Osteoblast (primary cell): ENCODE measurements around the gene SLCO1A2. TPM values are rescaled to one million over a fixed set of nuclear protein-coding genes. Genes with fewer than 3 reads are reported as not detected.

Source experiments
- DNase-seq: peaks from one replicate; pipeline ENCODE4 v3.0.0; 2011; ENCODE audit warnings: low spot score, mixed read lengths; ENCODE audit not compliant: insufficient read length; ENCODE audit errors: missing footprints
- H2AFZ ChIP-seq: 2 replicates; pipeline ENCODE4 v1.6.0; 2011; ENCODE audit warnings: mild to moderate bottlenecking, low read length
- H3K27ac ChIP-seq: 2 replicates; pipeline ENCODE4 v1.5.1; 2011; ENCODE audit warnings: mild to moderate bottlenecking, low read depth, low read length, moderate library complexity
- H3K27me3 ChIP-seq: 2 replicates; pipeline ENCODE4 v1.6.0; 2012; ENCODE audit warnings: mild to moderate bottlenecking, control low read depth, inconsistent platforms, low read length, moderate library complexity; ENCODE audit not compliant: insufficient read depth
- H3K36me3 ChIP-seq: 2 replicates; pipeline ENCODE4 v1.5.1; 2011; ENCODE audit warnings: mild to moderate bottlenecking, low read length, control low read depth, moderate library complexity; ENCODE audit not compliant: insufficient read depth
- H3K4me1 ChIP-seq: 2 replicates; pipeline ENCODE4 v1.5.1; 2011; ENCODE audit warnings: mild to moderate bottlenecking, low read length, control low read depth, moderate library complexity; ENCODE audit not compliant: insufficient read depth
- H3K4me2 ChIP-seq: 2 replicates; pipeline ENCODE4 v1.6.0; 2011; ENCODE audit warnings: mild to moderate bottlenecking, low read length; ENCODE audit not compliant: insufficient read depth
- H3K4me3 ChIP-seq: fragments of 200-600 bp; sonication (generic); 3 replicates; pipeline ENCODE4 v1.5.1; 2012; ENCODE audit warnings: mild to moderate bottlenecking, low read length, inconsistent platforms; ENCODE audit not compliant: insufficient read depth
- H3K79me2 ChIP-seq: 2 replicates; pipeline ENCODE4 v1.6.0; 2012; ENCODE audit warnings: mild to moderate bottlenecking, low read length, control low read depth, inconsistent platforms; ENCODE audit not compliant: insufficient read depth
- H3K9me3 ChIP-seq: 2 replicates; pipeline ENCODE4 v1.5.1; 2011; ENCODE audit warnings: low read depth, low read length, control low read depth
- H4K20me1 ChIP-seq: 2 replicates; pipeline ENCODE4 v1.6.0; 2012; ENCODE audit warnings: mild to moderate bottlenecking, low read length, control low read depth; ENCODE audit not compliant: insufficient read depth
- total RNA-seq: library from RNA; depleted of rRNA; stranded (reverse); fragments of >200 nt; gene quantifications from 2 replicates; pipeline ENCODE4 v1.2.3, GENCODE V29; 2012
- TF ChIP-seq, protein P1 (sequence below): IDR thresholded peaks from 2 replicates; pipeline ENCODE4 v1.5.1; 2011; ENCODE audit warnings: mild to moderate bottlenecking, low read depth, low read length, moderate library complexity; ENCODE audit errors: extremely low read depth

Gene SLCO1A2
- total RNA-seq, 1 donor, result not detected

DNA sequence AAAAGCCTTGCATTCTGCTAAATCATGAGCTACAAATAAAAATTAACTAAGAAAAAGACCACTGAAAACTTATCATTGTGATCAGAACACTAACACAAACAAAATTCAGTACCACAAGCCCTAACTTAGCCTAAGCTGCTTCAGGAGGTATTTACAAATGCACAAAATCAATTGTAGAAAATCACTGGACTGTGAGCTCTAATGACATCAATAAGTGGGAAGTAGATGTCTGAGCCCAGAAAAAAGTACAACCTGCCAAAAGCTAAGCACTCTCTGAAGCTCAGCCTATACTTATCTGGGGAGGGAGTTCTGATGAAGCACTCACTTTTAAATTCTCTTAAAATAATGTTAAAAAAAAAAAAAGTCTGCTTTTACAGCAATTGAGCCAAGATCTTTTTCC lies 110.8 kb downstream of the SLCO1A2 start:
- DNase-seq, result no peak
- H3K4me2 ChIP-seq, result no peak overlapping the region
- H3K79me2 ChIP-seq, result no peaks in the 10 kb centered on the region
- H3K27me3 ChIP-seq, result no peaks in the 10 kb centered on the region
- no peaks in the 10 kb centered on the region for H4K20me1 ChIP-seq
- no peaks in the 10 kb centered on the region for H3K36me3 ChIP-seq
- H3K27ac ChIP-seq, result no peak overlapping the region
- H3K9me3 ChIP-seq, result no peaks in the 10 kb centered on the region
- H3K4me1 ChIP-seq, result no peaks in the 10 kb centered on the region
- TF ChIP-seq, protein P1, sequence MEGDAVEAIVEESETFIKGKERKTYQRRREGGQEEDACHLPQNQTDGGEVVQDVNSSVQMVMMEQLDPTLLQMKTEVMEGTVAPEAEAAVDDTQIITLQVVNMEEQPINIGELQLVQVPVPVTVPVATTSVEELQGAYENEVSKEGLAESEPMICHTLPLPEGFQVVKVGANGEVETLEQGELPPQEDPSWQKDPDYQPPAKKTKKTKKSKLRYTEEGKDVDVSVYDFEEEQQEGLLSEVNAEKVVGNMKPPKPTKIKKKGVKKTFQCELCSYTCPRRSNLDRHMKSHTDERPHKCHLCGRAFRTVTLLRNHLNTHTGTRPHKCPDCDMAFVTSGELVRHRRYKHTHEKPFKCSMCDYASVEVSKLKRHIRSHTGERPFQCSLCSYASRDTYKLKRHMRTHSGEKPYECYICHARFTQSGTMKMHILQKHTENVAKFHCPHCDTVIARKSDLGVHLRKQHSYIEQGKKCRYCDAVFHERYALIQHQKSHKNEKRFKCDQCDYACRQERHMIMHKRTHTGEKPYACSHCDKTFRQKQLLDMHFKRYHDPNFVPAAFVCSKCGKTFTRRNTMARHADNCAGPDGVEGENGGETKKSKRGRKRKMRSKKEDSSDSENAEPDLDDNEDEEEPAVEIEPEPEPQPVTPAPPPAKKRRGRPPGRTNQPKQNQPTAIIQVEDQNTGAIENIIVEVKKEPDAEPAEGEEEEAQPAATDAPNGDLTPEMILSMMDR, result no peak
- H2AFZ ChIP-seq, result no peak overlapping the region
- no peak overlapping the region for H3K4me3 ChIP-seq

DNA sequence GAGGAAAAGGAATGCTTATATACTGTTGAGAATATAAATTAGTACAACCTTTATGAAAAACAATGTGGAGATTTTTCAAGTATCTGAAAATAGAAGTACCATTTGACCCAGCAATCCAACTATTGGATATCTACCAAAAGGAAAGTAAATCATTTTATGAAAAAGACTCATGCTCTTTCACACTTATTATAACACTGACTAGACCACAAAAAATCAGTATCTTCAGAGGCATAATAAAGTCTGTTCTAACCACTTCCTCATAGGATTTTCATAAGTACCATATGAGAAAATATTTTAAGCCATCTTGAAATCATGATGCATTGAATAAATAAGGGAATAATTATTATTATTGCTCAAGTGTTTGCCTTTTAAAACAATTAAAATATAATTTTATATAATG lies 112.9 kb downstream of the SLCO1A2 start:
- H3K4me1 ChIP-seq, result no peaks in the 10 kb centered on the region
- H3K36me3 ChIP-seq, result no peaks in the 10 kb centered on the region
- no peak for DNase-seq
- no peak overlapping the region for H3K27ac ChIP-seq
- no peaks in the 10 kb centered on the region for H3K79me2 ChIP-seq
- TF ChIP-seq, protein P1, result no peak
- no peaks in the 10 kb centered on the region for H4K20me1 ChIP-seq
- no peak overlapping the region for H2AFZ ChIP-seq
- no peak overlapping the region for H3K4me3 ChIP-seq
- H3K9me3 ChIP-seq, result no peaks in the 10 kb centered on the region
- H3K4me2 ChIP-seq, result no peak overlapping the region
- H3K27me3 ChIP-seq, result no peaks in the 10 kb centered on the region

DNA sequence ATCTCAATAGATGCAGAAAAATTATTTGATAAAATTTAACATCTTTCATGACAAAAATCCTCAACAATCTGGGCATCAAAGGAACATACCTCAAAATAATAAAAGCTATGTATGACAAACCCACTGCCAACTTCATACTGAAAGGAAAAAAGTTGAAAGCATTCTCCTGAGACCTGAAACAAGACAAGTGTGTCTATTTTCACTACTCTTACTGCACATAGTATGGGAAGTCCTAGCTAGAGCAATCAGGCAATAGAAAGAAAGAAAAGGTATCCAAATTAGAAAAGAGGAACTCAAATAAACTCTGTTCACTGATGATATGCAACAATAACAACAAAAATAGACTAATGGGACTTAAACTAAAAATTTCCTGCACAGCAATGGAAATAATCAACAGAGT lies 113.6 kb downstream of the SLCO1A2 start:
- Histone ChIP-seq H2AFZ (no peak overlapping the region), H4K20me1 (no peaks in the 10 kb centered on the region), H3K9me3 (no peaks in the 10 kb centered on the region), H3K27me3 (no peaks in the 10 kb centered on the region), H3K27ac (no peak overlapping the region), H3K36me3 (no peaks in the 10 kb centered on the region), H3K79me2 (no peaks in the 10 kb centered on the region), H3K4me2 (no peak overlapping the region), H3K4me3 (no peak overlapping the region), H3K4me1 (no peaks in the 10 kb centered on the region)
- TF ChIP-seq, protein P1, result no peak
- no peak for DNase-seq

DNA sequence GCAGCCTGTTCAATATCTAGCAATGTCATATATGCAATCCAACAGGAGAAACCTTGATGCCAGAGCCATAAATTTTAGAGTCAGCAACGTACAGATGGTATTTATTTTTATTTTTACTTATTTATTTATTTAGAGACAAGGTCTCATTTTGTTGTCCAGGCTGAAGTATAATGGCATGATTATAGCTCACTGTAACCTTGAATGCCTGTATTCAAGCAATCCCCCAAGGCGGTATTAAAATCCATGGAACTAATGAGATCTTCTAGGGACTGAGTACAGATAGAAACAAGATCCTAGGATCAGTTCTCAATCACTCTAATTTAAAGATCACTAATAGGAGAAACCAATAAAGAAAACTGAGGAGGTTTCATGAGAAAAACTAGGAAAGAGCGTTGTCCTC lies 114.5 kb downstream of the SLCO1A2 start:
- no peak for DNase-seq
- Histone ChIP-seq H3K27ac (no peak overlapping the region), H3K36me3 (no peaks in the 10 kb centered on the region), H3K27me3 (no peaks in the 10 kb centered on the region), H3K4me2 (no peak overlapping the region), H3K4me1 (no peaks in the 10 kb centered on the region), H2AFZ (no peak overlapping the region), H3K9me3 (no peaks in the 10 kb centered on the region), H4K20me1 (no peaks in the 10 kb centered on the region), H3K4me3 (no peak overlapping the region), H3K79me2 (no peaks in the 10 kb centered on the region)
- TF ChIP-seq, protein P1, result no peak
